ENCODE measurements around the gene CHST3. TPM values are rescaled to one million over a fixed set of nuclear protein-coding genes. Genes with fewer than 3 reads are reported as not detected.

CHST3 gene
- total RNA-seq, 1 experiment from 2014 or later = 6.1 TPM

- peaks cover 30 to 48% of the 10 kb centered on the region in 2 experiments for H3K9me3 Mint-ChIP-seq
- Histone ChIP-seq H3K56ac (ENCODE audit: insufficient read length, low read depth, low read length) (no peak overlapping the region), H3K4me1 (ENCODE audit: insufficient read depth, low read length) (no peaks in the 10 kb centered on the region), H2AK5ac (ENCODE audit: insufficient read length, low read length) (no peak overlapping the region), H3K4me2 (ENCODE audit: insufficient read depth, insufficient read length, low read length) (no peak overlapping the region), H3K9me3 (ENCODE audit: control insufficient read depth, low read depth, low read length) (peaks cover 19% of the 10 kb centered on the region), H3K27me3 (ENCODE audit: insufficient read depth, low read length) (no peaks in the 10 kb centered on the region), H3K4ac (ENCODE audit: low read depth, low read length) (no peak overlapping the region), H3T11ph (ENCODE audit: low read length) (no peak overlapping the region), H2BK12ac (ENCODE audit: insufficient read length, low read depth, low read length) (no peak overlapping the region), H3K14ac (ENCODE audit: insufficient read depth, low read length) (no peak overlapping the region), H3K9ac (ENCODE audit: extremely low read depth, insufficient read length, low read length) (no peak overlapping the region), H2BK20ac (ENCODE audit: low read depth, low read length, poor library complexity, severe bottlenecking) (no peak overlapping the region), H4K5ac (ENCODE audit: insufficient read length, low read depth, low read length) (no peak overlapping the region), H3K23ac (ENCODE audit: insufficient read length, low read depth, low read length) (no peak overlapping the region), H4K20me1 (ENCODE audit: control insufficient read depth, insufficient read depth, insufficient read length) (no peaks in the 10 kb centered on the region), H2AFZ (ENCODE audit: low read length) (no peak overlapping the region), H4K8ac (replicated peaks; ENCODE audit: insufficient read length, low read depth, low read length) (no peak overlapping the region), H3K79me2 (ENCODE audit: insufficient read depth, low read length) (no peaks in the 10 kb centered on the region), H3K27ac (ENCODE audit: insufficient read length, low read depth, low read length) (no peak overlapping the region), H2BK15ac (ENCODE audit: low read depth, low read length) (no peak overlapping the region), H2BK5ac (ENCODE audit: insufficient read length, low read length) (no peak overlapping the region), H3K79me1 (ENCODE audit: insufficient read depth, low read depth, low read length, poor library complexity, severe bottlenecking) (no peaks in the 10 kb centered on the region), H2BK120ac (ENCODE audit: low read depth, low read length, poor library complexity, severe bottlenecking) (no peak overlapping the region), H3K23me2 (ENCODE audit: insufficient read length, low read depth, low read length, poor library complexity, severe bottlenecking) (no peaks in the 10 kb centered on the region), H4K91ac (ENCODE audit: insufficient read length, low read depth, low read length) (no peak overlapping the region), H3K18ac (ENCODE audit: insufficient read length, low read depth, low read length) (no peak overlapping the region)
- H3K27me3 Mint-ChIP-seq (ENCODE audit: low read depth) = peaks cover 11% of the 10 kb centered on the region
- no peak overlapping the region for H3K4me3 Mint-ChIP-seq
- H3K27ac Mint-ChIP-seq = no peak overlapping the region; a peak in 1 of 7 replicates
- no peaks in the 10 kb centered on the region for H3K4me1 Mint-ChIP-seq
- no peak for DNase-seq
- TF ChIP-seq CTCF (conservative IDR thresholded peaks at IDR 0.05) = no peak
- WGBS (ENCODE audit: extremely low coverage, insufficient read length, low lambda C conversion rate) = no CpG with 5 or more reads among the region's 8 CpGs
- peaks cover 8 to 22% (median 15%) of the 10 kb centered on the region in 3 experiments; a peak in 6 of 7 replicates for H3K36me3 Mint-ChIP-seq (ENCODE audit: insufficient read depth in 1 of 3, low read depth in 3 of 3)
Measured at GRCh38 chr10:71945819-71946474, 18.2 kb upstream of the CHST3 start.

Measured in H9 (cell line).